ENCODE data around the gene TGM2. TPM values are rescaled to one million over a fixed set of nuclear protein-coding genes. Genes with fewer than 3 reads are reported as not detected.

The TGM2 gene
- polyA plus RNA-seq, 1 donor (not counting 4 experiments of a cell fraction or from before 2014, with no cell fraction given), result 18.7 TPM

- DNase-seq (ENCODE audit: low read depth, low spot score) (no peak), FAIRE-seq (no peak)
- no peaks in the 10 kb centered on the region for H3K9me3 ChIP-seq (ENCODE audit: control insufficient read depth, low read depth, low read length)
- no peak overlapping the region for H3K27ac ChIP-seq (ENCODE audit: control insufficient read depth, insufficient read depth, low read length)
- no peak overlapping the region for H3K4me2 ChIP-seq (ENCODE audit: control insufficient read depth, extremely low read depth, insufficient read depth, low read depth, low read length)
- dilution Hi-C loops (cut with MboI; ENCODE audit: extremely low pct_ligation_motif_present, low sequenced_read_pairs), result no loop called here
- H3K4me3 ChIP-seq (ENCODE audit: control insufficient read depth in 2 of 3, extremely low read depth in 1 of 3, insufficient read depth in 2 of 3, low read depth in 1 of 3, low read length in 3 of 3), result no peak overlapping the region
- no peaks in the 10 kb centered on the region for H3K27me3 ChIP-seq (ENCODE audit: control insufficient read depth, extremely low read depth, insufficient read depth, low read length)
- no peak for TF ChIP-seq EZH2 (IDR thresholded peaks at IDR 0.05; ENCODE audit: low read length)
- TF ChIP-seq, protein P1, sequence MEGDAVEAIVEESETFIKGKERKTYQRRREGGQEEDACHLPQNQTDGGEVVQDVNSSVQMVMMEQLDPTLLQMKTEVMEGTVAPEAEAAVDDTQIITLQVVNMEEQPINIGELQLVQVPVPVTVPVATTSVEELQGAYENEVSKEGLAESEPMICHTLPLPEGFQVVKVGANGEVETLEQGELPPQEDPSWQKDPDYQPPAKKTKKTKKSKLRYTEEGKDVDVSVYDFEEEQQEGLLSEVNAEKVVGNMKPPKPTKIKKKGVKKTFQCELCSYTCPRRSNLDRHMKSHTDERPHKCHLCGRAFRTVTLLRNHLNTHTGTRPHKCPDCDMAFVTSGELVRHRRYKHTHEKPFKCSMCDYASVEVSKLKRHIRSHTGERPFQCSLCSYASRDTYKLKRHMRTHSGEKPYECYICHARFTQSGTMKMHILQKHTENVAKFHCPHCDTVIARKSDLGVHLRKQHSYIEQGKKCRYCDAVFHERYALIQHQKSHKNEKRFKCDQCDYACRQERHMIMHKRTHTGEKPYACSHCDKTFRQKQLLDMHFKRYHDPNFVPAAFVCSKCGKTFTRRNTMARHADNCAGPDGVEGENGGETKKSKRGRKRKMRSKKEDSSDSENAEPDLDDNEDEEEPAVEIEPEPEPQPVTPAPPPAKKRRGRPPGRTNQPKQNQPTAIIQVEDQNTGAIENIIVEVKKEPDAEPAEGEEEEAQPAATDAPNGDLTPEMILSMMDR (optimal IDR thresholded peaks at IDR 0.05 in 1 of 3, IDR thresholded peaks at IDR 0.05 in 1 of 3, conservative IDR thresholded peaks at IDR 0.05 in 1 of 3; ENCODE audit: extremely low read depth in 1 of 3, insufficient read depth in 2 of 3, low read length in 3 of 3), result no peak
- H2AFZ ChIP-seq (ENCODE audit: control insufficient read depth, low read length), result no peak overlapping the region
- H4K20me1 ChIP-seq (ENCODE audit: control insufficient read depth, extremely low read depth, insufficient read depth, low read length), result no peaks in the 10 kb centered on the region
- peaks cover 9% of the 10 kb centered on the region for H3K79me2 ChIP-seq (ENCODE audit: control insufficient read depth, insufficient read depth, low read length)
- no peaks in the 10 kb centered on the region for H3K4me1 ChIP-seq (ENCODE audit: control insufficient read depth, extremely low read depth, insufficient read depth, low read length)
- no peaks in the 10 kb centered on the region for H3K9me1 ChIP-seq (ENCODE audit: control insufficient read depth, extremely low read depth, insufficient read depth, low read length)
- no peak overlapping the region for H3K9ac ChIP-seq (ENCODE audit: control insufficient read depth, extremely low read depth, insufficient read depth, low read length)
- H3K36me3 ChIP-seq (ENCODE audit: control insufficient read depth in 2 of 2, extremely low read depth in 1 of 2, insufficient read depth in 2 of 2, low read length in 2 of 2), result peaks cover 9 to 23% of the 10 kb centered on the region in 2 experiments
These were observed 80.6 kb downstream of the TGM2 start for GRCh38 chr20:38084425-38084951.

GRCh38 chr20:38083338-38084048 lies 81.6 kb downstream of the TGM2 start:
- FAIRE-seq, result no peak
- Histone ChIP-seq H3K9ac (ENCODE audit: control insufficient read depth, extremely low read depth, insufficient read depth, low read length) (no peak overlapping the region), H3K4me1 (ENCODE audit: control insufficient read depth, extremely low read depth, insufficient read depth, low read length) (no peaks in the 10 kb centered on the region), H3K27me3 (ENCODE audit: control insufficient read depth, extremely low read depth, insufficient read depth, low read length) (no peaks in the 10 kb centered on the region), H3K79me2 (ENCODE audit: control insufficient read depth, insufficient read depth, low read length) (peaks cover 13% of the 10 kb centered on the region), H2AFZ (ENCODE audit: control insufficient read depth, low read length) (no peak overlapping the region), H4K20me1 (ENCODE audit: control insufficient read depth, extremely low read depth, insufficient read depth, low read length) (no peaks in the 10 kb centered on the region), H3K4me2 (ENCODE audit: control insufficient read depth, extremely low read depth, insufficient read depth, low read depth, low read length) (no peak overlapping the region), H3K36me3 (ENCODE audit: control insufficient read depth in 2 of 2, extremely low read depth in 1 of 2, insufficient read depth in 2 of 2, low read length in 2 of 2) (peaks cover 7 to 21% of the 10 kb centered on the region in 2 experiments), H3K9me1 (ENCODE audit: control insufficient read depth, extremely low read depth, insufficient read depth, low read length) (no peaks in the 10 kb centered on the region), H3K4me3 (ENCODE audit: control insufficient read depth in 2 of 3, extremely low read depth in 1 of 3, insufficient read depth in 2 of 3, low read depth in 1 of 3, low read length in 3 of 3) (no peak overlapping the region), H3K27ac (ENCODE audit: control insufficient read depth, insufficient read depth, low read length) (no peak overlapping the region), H3K9me3 (ENCODE audit: control insufficient read depth, low read depth, low read length) (no peaks in the 10 kb centered on the region)
- no peak for DNase-seq (ENCODE audit: low read depth, low spot score)
- dilution Hi-C loops (cut with MboI; ENCODE audit: extremely low pct_ligation_motif_present, low sequenced_read_pairs), result no loop called here
- TF ChIP-seq, protein P1 (optimal IDR thresholded peaks at IDR 0.05 in 1 of 3, IDR thresholded peaks at IDR 0.05 in 1 of 3, conservative IDR thresholded peaks at IDR 0.05 in 1 of 3; ENCODE audit: extremely low read depth in 1 of 3, insufficient read depth in 2 of 3, low read length in 3 of 3), result no peak
- no peak for TF ChIP-seq EZH2 (IDR thresholded peaks at IDR 0.05; ENCODE audit: low read length)
